ENCODE data around the gene PDE4D. TPM values are rescaled to one million over a fixed set of nuclear protein-coding genes. Genes with fewer than 3 reads are reported as not detected.

The PDE4D gene
- total and polyA plus RNA-seq, 2 of the 4 experiments (the other 2 are of a cell fraction) = 1.4 to 7.9 TPM

DNA sequence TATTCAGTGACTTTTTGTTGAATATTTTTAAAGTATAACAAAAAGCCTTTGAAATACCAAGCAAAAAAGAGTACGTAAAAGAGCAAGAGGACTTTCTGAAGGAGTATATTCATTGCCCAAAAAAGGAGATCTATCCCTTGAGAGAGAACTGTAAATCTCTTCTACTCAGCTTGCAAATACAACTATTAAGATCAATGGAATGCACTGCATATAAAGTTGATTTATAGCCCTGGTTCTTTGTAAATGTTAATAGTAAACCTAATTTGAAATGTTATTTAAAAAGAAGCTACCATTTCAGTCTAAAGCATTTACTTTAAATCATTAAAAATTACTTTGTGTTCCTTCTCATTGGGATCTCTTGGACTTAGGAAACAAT, 168.1 kb downstream of the PDE4D start:
- H3K36me3 ChIP-seq (ENCODE audit: control insufficient read depth, insufficient read depth, low read length) = no peaks in the 10 kb centered on the region
- no peak overlapping the region for H4K8ac ChIP-seq (ENCODE audit: low read depth in 2 of 2, low read length in 2 of 2)
- no peak overlapping the region for H2BK20ac ChIP-seq (ENCODE audit: low read depth, low read length)
- H3K27ac ChIP-seq (ENCODE audit: insufficient read depth, low read length) = no peak overlapping the region
- H3K9ac ChIP-seq (ENCODE audit: low read depth, low read length) = no peak overlapping the region
- no peak overlapping the region for H2BK5ac ChIP-seq (ENCODE audit: low read depth, low read length, poor library complexity, severe bottlenecking)
- H2AK9ac ChIP-seq (replicated peaks; ENCODE audit: low read depth, low read length, poor library complexity) = no peak overlapping the region
- no peak overlapping the region for H4K5ac ChIP-seq (ENCODE audit: low read depth, low read length)
- no peak overlapping the region for H3K23ac ChIP-seq (ENCODE audit: low read depth, low read length)
- no peak overlapping the region for H3K18ac ChIP-seq (ENCODE audit: low read depth, low read length)
- no peak overlapping the region for H2BK15ac ChIP-seq (ENCODE audit: low read depth, low read length)
- peak; percentile 2 for DNase-seq
- no peak overlapping the region for H3K4me3 ChIP-seq (ENCODE audit: insufficient read depth, low read depth, low read length)
- no peak overlapping the region for H3K4me2 ChIP-seq (ENCODE audit: low read depth, low read length)
- H3K4ac ChIP-seq (ENCODE audit: low read depth, low read length) = no peak overlapping the region
- no peaks in the 10 kb centered on the region for H3K4me1 ChIP-seq (ENCODE audit: control insufficient read depth, insufficient read depth, low read length)
- no peak overlapping the region for H2BK120ac ChIP-seq (ENCODE audit: low read depth, low read length)
- H3K9me3 ChIP-seq (ENCODE audit: control insufficient read depth, insufficient read depth, low read length) = no peaks in the 10 kb centered on the region
- WGBS, 2 experiments (ENCODE audit: extremely low coverage in 2 of 2, insufficient read length in 1 of 2) = no CpG with 5 or more reads among the region's 1 CpG
- H3K14ac ChIP-seq (replicated peaks; ENCODE audit: low read depth, low read length) = no peak overlapping the region
- BruUV-seq (replicated peaks) = no TSS peak
- peak; percentile 17; the same call in 1 of the 2 replicates for ATAC-seq (ENCODE audit: low read depth)
- no peak overlapping the region for H4K91ac ChIP-seq (ENCODE audit: insufficient read depth, low read depth, low read length)
- intact Hi-C loops (cut with micrococcal nuclease) (loop anchor here (2.0 kb wide), 1 partner anchor 53 kb away; no protein-coding TSS in a partner anchor), dilution Hi-C loops (cut with HindIII; ENCODE audit: low sequenced_read_pairs, unreplicated experiment) (no loop called here), in situ Hi-C loops (cut with MboI; ENCODE audit: low sequenced_read_pairs) (no loop called here)
- no peaks in the 10 kb centered on the region for H4K20me1 ChIP-seq (ENCODE audit: insufficient read depth, low read length)
- no peaks in the 10 kb centered on the region for H3K79me1 ChIP-seq (ENCODE audit: low read depth in 1 of 2, low read length in 2 of 2)
- ChIA-PET CTCF (no interaction called here), POLR2A (ENCODE audit: unreplicated experiment) (interaction anchor here (1.0 kb wide), 1 partner anchor 24 kb away, joined by 17 read pairs; no protein-coding TSS in a partner anchor)
- H2AK5ac ChIP-seq (ENCODE audit: low read depth, low read length) = no peak overlapping the region
- TF ChIP-seq, protein P1, sequence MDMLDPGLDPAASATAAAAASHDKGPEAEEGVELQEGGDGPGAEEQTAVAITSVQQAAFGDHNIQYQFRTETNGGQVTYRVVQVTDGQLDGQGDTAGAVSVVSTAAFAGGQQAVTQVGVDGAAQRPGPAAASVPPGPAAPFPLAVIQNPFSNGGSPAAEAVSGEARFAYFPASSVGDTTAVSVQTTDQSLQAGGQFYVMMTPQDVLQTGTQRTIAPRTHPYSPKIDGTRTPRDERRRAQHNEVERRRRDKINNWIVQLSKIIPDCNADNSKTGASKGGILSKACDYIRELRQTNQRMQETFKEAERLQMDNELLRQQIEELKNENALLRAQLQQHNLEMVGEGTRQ (IDR thresholded peaks at IDR 0.05; ENCODE audit: low read depth, low read length) = no peak
- no peak for TF ChIP-seq MAFK (IDR thresholded peaks at IDR 0.05; ENCODE audit: low read depth, low read length)
- TF ChIP-seq, protein P2, sequence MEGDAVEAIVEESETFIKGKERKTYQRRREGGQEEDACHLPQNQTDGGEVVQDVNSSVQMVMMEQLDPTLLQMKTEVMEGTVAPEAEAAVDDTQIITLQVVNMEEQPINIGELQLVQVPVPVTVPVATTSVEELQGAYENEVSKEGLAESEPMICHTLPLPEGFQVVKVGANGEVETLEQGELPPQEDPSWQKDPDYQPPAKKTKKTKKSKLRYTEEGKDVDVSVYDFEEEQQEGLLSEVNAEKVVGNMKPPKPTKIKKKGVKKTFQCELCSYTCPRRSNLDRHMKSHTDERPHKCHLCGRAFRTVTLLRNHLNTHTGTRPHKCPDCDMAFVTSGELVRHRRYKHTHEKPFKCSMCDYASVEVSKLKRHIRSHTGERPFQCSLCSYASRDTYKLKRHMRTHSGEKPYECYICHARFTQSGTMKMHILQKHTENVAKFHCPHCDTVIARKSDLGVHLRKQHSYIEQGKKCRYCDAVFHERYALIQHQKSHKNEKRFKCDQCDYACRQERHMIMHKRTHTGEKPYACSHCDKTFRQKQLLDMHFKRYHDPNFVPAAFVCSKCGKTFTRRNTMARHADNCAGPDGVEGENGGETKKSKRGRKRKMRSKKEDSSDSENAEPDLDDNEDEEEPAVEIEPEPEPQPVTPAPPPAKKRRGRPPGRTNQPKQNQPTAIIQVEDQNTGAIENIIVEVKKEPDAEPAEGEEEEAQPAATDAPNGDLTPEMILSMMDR (conservative IDR thresholded peaks at IDR 0.05; ENCODE audit: low read depth, low read length) = no peak
- no peak for TF ChIP-seq SMC3 (IDR thresholded peaks at IDR 0.05; ENCODE audit: low read depth, low read length)
- no peak for TF ChIP-seq RFX5 (IDR thresholded peaks at IDR 0.05; ENCODE audit: low read depth, low read length)
- TF ChIP-seq FOS (IDR thresholded peaks at IDR 0.05; ENCODE audit: low read depth, low read length) = no peak
- H3K9me1 ChIP-seq (ENCODE audit: insufficient read depth, low read length) = no peaks in the 10 kb centered on the region
- H3K56ac ChIP-seq (ENCODE audit: extremely low read depth, insufficient read depth, low read length) = no peak overlapping the region
- no peak overlapping the region for H2AFZ ChIP-seq (replicated peaks; ENCODE audit: low read length, poor library complexity)
- no peaks in the 10 kb centered on the region for H3K27me3 ChIP-seq (ENCODE audit: control insufficient read depth, insufficient read depth, low read length)

Data from IMR-90 (cell line).